HepG2 (cell line): ENCODE measurements around the gene BARX2. TPM values are rescaled to one million over a fixed set of nuclear protein-coding genes. Genes with fewer than 3 reads are reported as not detected.

Source experiments
- ATAC-seq: fragments of 200-7000 bp; cut with Tn5 transposase; 3 replicates; pipeline ENCODE4 v1.9.1; 2020; ENCODE audit warnings: mild to moderate bottlenecking, moderate library complexity
- BruUV-seq: library from RNA; stranded (reverse); fragments of 400-500 nt; replicated peaks from 2 replicates; lab custom pipeline; 2021; lab: Mats Ljungman, UMichigan
- CTCF ChIA-PET: fragments of 300-600 bp; formaldehyde crosslinking; extraction: SDS; loops from one replicate; lab custom pipeline; 2021; ENCODE audit warnings: low total read pairs, inconsistent platforms, low intra/inter-chr PET ratio; lab: Yijun Ruan, JAX
- POLR2A ChIA-PET: fragments of 350-600 bp; sonication (Branson Sonifier 250); formaldehyde crosslinking; loops from one replicate; lab custom pipeline; 2020; ENCODE audit warnings: antibody characterized with exemption, inconsistent platforms; lab: Yijun Ruan, JAX
- DNase-seq: peaks from one replicate; pipeline ENCODE4 v3.0.0-alpha.2; 2015; ENCODE audit warnings: low spot score
- FAIRE-seq: peaks from 3 replicates; lab custom pipeline; 2011; peaks lifted over from hg19 to GRCh38; lab: Jason Lieb, UNC
- H2AFZ ChIP-seq: one replicate; pipeline ENCODE4 v1.6.1; 2011; ENCODE audit warnings: low read length, inconsistent platforms
- H3K27ac ChIP-seq: fragments of 300-600 bp; 3 replicates; pipeline ENCODE4 v1.8.0; 2011; ENCODE audit warnings: mixed run types, mild to moderate bottlenecking, mixed read lengths, low read length, inconsistent platforms; ENCODE audit not compliant: insufficient read depth; ENCODE audit errors: extremely low read length
- H3K27me3 ChIP-seq, 2 experiments: fragments of 200-600 bp in 1 of 2; 2 replicates in 1 of 2; 3 replicates in 1 of 2; pipeline versions ENCODE4 v1.6.0 to v1.8.0; 2011; ENCODE audit warnings: low read length in 2 of 2, mild to moderate bottlenecking in 2 of 2, moderate library complexity in 2 of 2, inconsistent platforms in 1 of 2; ENCODE audit not compliant: insufficient read depth in 2 of 2, control insufficient read depth in 1 of 2
- H3K36me3 ChIP-seq, 2 experiments: fragments of 200-600 bp in 1 of 2; replicated peaks in 1 of 2; 2 replicates in 1 of 2; 3 replicates in 1 of 2; pipeline versions ENCODE4 v1.5.1 to v1.8.0; 2011; ENCODE audit warnings: low read length in 2 of 2, inconsistent platforms in 1 of 2; ENCODE audit not compliant: insufficient read depth in 2 of 2, control insufficient read depth in 1 of 2
- H3K4me1 ChIP-seq: 2 replicates; pipeline ENCODE4 v1.5.1; 2012; ENCODE audit warnings: low read length, inconsistent platforms; ENCODE audit not compliant: insufficient read depth
- H3K4me2 ChIP-seq: 2 replicates; pipeline ENCODE4 v1.6.0; 2011; ENCODE audit warnings: low read depth, low read length, inconsistent platforms
- H3K4me3 ChIP-seq, 3 experiments: fragments of 200-600 bp in 1 of 3; sonication (generic), shearing (Covaris generic) in 1 of 3; replicated peaks in 1 of 3; 2 replicates each; pipeline ENCODE4 v1.5.1; 2011 to 2016; ENCODE audit warnings: low read length in 3 of 3, inconsistent platforms in 2 of 3, low read depth in 2 of 3, mild to moderate bottlenecking in 2 of 3, control low read depth in 1 of 3, mixed read lengths in 1 of 3; ENCODE audit not compliant: insufficient read depth in 1 of 3
- H3K79me2 ChIP-seq: one replicate; pipeline ENCODE4 v1.6.1; 2011; ENCODE audit warnings: low read length, inconsistent platforms; ENCODE audit not compliant: insufficient read depth
- H3K9ac ChIP-seq: 2 replicates; pipeline ENCODE4 v1.6.0; 2011; ENCODE audit warnings: mild to moderate bottlenecking, low read depth, low read length, inconsistent platforms; ENCODE audit not compliant: insufficient read depth
- H3K9me3 ChIP-seq: 2 replicates; pipeline ENCODE4 v1.5.1; 2012; ENCODE audit warnings: mild to moderate bottlenecking, low read length
- H4K20me1 ChIP-seq: 2 replicates; pipeline ENCODE4 v1.6.0; 2011; ENCODE audit warnings: inconsistent platforms, mild to moderate bottlenecking, low read length, moderate library complexity; ENCODE audit not compliant: insufficient read depth
- HDAC2 ChIP-seq: sonication (generic); formaldehyde crosslinking; IDR thresholded peaks from 2 replicates; pipeline ENCODE4 v1.4.0; 2020; ENCODE audit warnings: missing genetic modification reagents
- USF2 ChIP-seq, 2 experiments: sonication (generic) in 1 of 2; formaldehyde crosslinking in 1 of 2; IDR thresholded peaks; 2 replicates each; pipeline versions ENCODE4 v1.5.1 to v1.6.1; 2011 to 2020; ENCODE audit warnings: borderline replicate concordance in 1 of 2, low read depth in 1 of 2, low read length in 1 of 2, mild to moderate bottlenecking in 1 of 2, missing genetic modification reagents in 1 of 2, moderate library complexity in 1 of 2
- ZNF318 ChIP-seq: sonication (generic); formaldehyde crosslinking; IDR thresholded peaks from 2 replicates; pipeline ENCODE4 v1.4.0; 2020; ENCODE audit warnings: mild to moderate bottlenecking, missing genetic modification reagents
- ZNF337 ChIP-seq: sonication (generic); formaldehyde crosslinking; IDR thresholded peaks from 2 replicates; pipeline ENCODE4 v1.5.1; 2020; ENCODE audit warnings: missing genetic modification reagents, low read depth, mild to moderate bottlenecking, borderline replicate concordance
- WGBS: methylation state at CpG from one replicate; pipeline ENCODE4 v1.1.6; 2017; ENCODE audit warnings: low lambda C conversion rate; 5-methylcytosine and 5-hydroxymethylcytosine counted together
- in situ Hi-C: cut with HindIII; loops from 2 replicates; pipeline ENCODE4 v1.10.0; 2017; ENCODE audit warnings: low pct_unique_long_range_greater_than_20kb; ENCODE audit not compliant: extremely low pct_ligation_motif_present
- intact Hi-C: fragments of 100-400 bp; cut with micrococcal nuclease; formaldehyde crosslinking; loops from one replicate; pipeline ENCODE4 v1.10.0; 2022; ENCODE audit not compliant: unreplicated experiment
- polyA plus RNA-seq, 8 experiments: library from polyadenylated mRNA; depleted of rRNA in 3 of 8; stranded (reverse) in 7 of 8; unstranded in 1 of 8; fragments of >200 nt; fragmentation: Illumina TruSeq in 4 of 8; extraction: Trizol in 4 of 8; gene quantifications; 2 replicates each; pipeline versions ENCODE4 v1.2.1 to v1.2.3, GENCODE V29; 2011 to 2016; ENCODE audit warnings: low read depth in 4 of 8, missing spikeins in 1 of 8, mixed read lengths in 1 of 8; ENCODE audit not compliant: insufficient read depth in 1 of 8
- total RNA-seq, 5 experiments: library from RNA; depleted of rRNA; stranded (reverse); fragments of >200 nt; fragmentation: Illumina TruSeq; extraction: Trizol; gene quantifications; 2 replicates each; pipeline ENCODE4 v1.2.3, GENCODE V29; 2016; ENCODE audit warnings: low read depth in 1 of 5

BARX2 gene
- total and polyA plus RNA-seq, 2 of the 13 experiments (the other 11 are each of a cell fraction or from before 2014, with no cell fraction given): not detected

- no TSS peak for BruUV-seq
- CTCF ChIA-PET: no interaction called here
- Histone ChIP-seq H3K9ac (no peak overlapping the region), H3K36me3 (no peaks in the 10 kb centered on the region), H3K4me2 (peak overlapping the region; percentile 40), H3K4me1 (peaks cover 52% of the 10 kb centered on the region), H3K27me3 (no peaks in the 10 kb centered on the region; a peak in 1 of 5 replicates), H3K27ac (peak overlapping the region; percentile 7), H3K9me3 (peaks cover 11% of the 10 kb centered on the region; the same call in 1 of the 2 replicates), H3K4me3 (no peak overlapping the region), H3K79me2 (no peaks in the 10 kb centered on the region), H4K20me1 (no peaks in the 10 kb centered on the region), H2AFZ (no peak overlapping the region)
- POLR2A ChIA-PET: no interaction called here
- in situ Hi-C loops (no loop called here), intact Hi-C loops (no loop called here)
- WGBS: 57% methylated on average over 4 of the region's 5 CpGs
- DNase-seq (no peak), FAIRE-seq (no peak), ATAC-seq (no peak)
- TF ChIP-seq HDAC2 (CRISPR knock-in tag) (0 out of 2 replicates have a peak, but pooled peaks have one; percentile 4), ZNF318 (CRISPR knock-in tag) (no peak), USF2 (IDR thresholded peaks at IDR 0.05; ENCODE audit: low read depth, low read length) (no peak), USF2 (CRISPR knock-in tag; IDR thresholded peaks at IDR 0.05; ENCODE audit: borderline replicate concordance) (no peak), ZNF337 (CRISPR knock-in tag) (no peak)
Observed at GRCh38 chr11:129427816-129428406, 52.3 kb downstream of the BARX2 start.
